HuH-7 (cell line): ENCODE results near the gene NPTX1.

ENCODE experiments used
- DNase-seq: peaks from one replicate; pipeline ENCODE4 v3.0.0; 2011; ENCODE audit warnings: low spot score

Gene NPTX1

DNA sequence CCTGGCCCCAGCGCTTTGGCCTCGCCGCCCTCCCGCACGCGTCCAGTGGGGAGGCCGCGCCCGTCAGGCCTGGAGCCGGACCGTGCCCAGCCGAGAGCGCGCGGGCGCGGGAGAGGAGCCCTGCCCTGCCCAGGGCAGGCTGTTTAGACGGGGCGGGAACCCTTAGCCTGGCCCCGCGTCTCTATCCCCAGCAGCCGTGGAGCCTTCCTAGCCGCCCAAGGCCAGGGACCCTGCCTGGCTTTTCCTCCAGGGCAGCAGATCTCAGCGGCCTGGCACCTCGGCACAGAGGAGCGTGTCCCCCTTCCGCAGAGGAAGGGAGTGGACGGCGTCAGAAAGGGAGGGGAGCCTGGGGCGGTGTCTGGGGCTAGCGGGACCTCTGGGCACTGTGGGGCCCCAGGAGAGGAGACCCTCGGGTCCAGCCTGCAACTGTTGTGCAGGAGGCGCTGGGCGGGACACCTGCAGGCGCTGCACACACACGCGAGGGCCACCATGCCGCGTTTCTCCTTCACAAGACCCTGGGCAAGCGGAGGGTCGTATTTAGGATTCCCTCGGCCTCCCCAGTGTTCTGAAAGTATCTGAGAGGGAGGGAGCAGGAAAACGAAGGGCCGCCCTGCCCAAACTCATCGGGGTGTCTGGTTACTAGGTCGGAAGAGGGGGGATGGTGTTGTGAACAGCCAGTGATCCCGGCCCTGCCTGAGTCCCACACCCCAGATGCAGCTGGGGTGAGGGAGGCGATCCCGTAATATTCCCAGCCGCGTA is 2.3 kb upstream of the NPTX1 start:
- no peak for DNase-seq

DNA sequence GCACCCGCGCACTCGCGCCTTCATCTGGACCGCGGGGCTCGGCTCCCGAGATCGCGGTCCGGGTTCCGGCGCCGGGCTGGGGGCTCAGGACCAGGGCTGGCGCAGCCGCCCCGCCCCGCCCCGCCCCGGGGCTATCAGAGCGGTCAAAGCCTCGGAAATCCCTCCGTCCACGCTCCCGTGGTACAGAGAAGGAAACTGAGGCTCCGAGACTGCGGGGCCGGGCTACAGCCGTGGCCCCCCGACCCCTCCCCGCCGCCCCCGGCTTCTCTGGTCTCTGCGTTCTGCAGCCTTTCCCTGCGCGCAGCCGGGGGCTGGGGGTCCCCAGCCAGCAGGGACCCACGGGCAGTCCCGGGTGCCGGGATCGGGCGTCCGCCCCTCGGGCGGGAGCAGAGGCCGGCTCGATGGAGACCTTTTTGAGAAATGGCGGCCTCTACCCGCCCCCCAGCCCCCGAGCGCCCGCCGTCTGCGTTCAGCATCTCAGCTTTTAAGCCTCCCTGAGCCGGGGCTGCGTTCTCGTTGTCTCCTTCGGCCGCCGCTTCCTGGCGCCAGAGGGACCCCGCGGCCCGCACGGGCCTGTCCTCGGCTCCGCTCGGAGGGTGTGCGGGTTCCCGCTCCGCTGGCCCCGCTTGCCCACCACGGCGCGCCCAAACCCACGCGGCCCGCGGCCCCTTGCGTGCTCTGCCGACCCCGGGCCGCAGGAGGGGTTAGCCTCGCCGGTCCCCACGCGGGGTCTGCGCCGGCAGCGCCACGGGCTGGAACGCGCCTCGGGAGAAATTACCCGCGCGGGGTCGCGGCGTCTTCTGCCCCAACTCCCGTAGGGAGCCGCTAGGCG is 1.5 kb upstream of the NPTX1 start:
- peak; percentile 88 for DNase-seq

DNA sequence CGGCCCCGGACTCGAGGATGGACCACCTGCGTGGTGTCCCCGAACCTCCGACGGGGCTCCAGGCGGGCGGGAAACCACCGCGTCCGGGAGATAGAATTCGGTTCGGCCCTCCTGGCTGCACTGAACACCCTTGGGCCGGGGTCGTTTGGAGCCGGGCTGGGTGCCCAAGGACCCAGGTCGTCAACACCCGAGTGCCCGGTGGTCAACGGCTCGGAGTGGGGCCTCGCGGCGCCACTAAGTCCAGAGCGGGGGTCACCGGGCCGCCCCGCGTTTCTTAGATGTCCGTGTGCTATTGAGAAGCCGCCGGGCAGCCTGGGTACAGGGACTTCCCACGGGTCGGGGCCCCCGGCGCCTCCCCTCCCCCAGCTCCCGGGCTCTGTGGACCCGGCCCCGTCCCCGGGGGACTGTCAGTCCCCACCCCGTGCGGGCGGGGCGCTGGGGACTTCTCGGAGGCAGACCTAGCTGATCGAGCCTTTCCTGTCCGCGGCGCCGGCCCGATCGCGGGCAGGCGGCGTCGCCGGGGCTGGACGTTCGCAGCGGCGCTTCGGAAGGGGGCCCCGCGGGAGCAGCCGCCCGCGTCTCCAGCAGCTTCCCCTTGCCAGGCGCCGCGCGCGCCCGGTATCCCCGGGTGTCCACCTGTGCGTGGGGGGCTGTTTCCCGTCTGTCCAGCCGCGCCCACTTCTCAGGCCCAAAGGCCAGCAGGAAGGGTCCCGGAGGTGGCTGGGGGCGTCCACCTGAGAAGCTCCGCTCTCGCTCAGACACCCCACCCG is 655 bp upstream of the NPTX1 start:
- no peak for DNase-seq

DNA sequence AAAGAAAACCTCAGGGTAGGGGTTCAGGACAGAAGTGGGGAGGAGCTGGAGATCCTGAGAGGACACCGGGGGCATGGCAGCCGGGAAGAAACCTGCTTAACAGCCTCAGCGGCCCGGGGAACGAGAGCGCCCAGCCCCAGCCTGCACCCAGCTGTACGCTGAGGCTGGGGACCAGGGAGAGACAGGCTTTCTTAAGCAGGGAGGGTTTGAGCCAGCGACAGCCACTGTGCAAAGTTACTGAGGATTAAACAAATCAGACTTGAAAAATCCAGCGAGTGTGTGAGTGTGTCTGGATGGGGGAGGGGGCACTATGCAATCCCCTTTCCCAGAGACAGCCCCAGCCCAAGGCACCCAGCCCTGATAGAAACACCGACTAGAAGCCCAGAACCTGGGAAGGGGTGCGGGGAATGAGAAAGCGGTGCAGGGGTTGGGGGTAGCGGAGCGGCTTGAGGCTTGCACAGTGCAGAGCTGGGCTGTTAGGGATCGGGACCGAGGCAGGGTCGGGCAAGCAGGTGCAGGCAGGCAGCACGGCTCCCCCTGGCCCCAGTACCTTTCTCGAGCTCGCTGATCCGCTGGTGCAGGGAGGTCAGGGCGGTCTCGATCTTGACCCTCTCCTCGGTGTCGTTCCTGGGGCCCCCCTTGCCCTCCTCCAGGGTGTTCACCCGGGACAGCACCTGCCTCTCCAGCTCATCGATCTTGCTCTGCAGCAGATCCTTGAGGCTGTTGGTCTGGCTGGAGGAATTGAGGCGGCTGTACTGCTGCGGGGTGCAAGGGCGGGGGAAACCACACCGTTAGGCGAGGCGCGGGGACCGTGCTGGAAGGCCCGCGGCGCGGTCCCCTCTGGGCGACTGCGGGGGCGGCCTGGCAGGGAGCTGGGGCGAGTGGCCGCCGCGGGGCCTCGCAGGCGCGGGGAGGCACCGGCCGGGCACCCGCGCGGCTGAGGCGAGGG is 1.2 kb downstream of the NPTX1 start:
- DNase-seq, result no peak

DNA sequence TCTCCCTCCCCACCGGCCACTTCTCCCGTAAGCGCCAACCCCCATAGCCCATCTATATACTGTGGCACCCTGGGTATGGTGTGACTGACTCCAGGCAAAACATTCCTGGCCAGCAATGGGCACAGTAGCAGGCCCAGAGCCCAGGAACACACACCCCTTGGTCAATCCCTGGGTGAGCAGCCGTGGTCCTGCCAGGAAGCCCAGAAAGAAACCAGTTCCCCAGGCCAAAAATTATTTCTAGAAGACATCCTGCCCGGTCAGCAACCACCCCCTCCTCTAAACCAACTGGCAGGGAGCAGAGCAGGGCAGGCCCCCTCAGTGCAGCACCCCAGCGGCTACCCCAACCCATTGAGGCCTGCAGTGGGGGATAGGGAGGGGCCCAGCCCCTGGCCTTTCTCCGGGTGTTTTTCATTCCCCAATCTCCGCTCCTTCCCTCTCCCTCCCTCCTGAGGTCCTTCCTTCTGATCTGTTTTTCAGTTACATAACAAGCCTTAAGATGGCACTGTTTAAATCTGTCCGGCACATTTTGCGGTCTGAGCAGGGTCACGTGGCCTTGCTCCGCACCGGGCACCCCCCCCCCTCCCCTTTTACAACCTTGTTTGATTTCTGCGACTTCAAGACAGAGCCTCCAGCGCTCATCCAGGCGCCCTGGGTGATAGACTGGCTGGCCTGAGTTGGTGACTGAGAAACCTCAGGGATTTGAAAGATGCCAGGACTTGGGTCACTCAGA is 2.0 kb downstream of the NPTX1 start:
- no peak for DNase-seq

DNA sequence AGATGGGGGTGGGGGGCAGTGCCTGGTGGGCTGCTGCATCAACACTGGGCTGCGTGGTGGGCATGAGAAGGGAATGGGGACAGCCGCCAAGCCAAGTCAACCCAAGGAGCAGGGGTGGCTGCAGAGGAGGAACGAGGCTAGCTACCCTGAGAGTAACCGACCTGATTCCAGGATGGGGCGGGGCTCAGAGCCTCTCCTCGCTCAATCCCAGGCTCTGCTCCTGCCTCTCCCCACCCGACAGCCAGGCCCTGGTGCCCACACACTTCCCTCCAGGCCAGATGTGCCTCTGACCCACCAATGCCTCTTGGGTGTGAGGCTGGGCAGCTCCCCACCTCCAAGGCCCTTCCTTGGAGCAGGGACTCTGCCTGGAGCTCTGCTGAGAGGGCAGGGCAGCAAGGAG is 2.7 kb downstream of the NPTX1 start:
- DNase-seq, result no peak

DNA sequence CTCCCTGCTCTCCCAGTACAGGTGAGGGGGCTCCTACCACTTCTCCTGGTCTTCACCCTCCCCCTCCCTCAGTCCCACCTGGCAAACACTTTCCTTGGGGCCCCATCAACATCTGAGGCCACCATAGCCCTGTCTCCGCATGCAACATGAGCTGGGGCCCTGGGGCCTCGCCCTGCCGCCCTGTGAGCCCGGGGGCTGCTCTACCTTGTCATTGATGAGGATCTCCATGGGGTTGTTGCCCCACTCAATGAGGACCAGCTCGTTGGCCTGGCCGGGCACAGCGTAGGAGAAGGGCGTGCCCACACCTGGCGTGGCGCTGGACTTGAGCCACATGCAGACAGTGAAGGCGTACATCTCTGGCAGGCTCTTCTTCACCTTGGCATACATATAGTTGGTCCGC is 3.4 kb downstream of the NPTX1 start:
- no peak for DNase-seq

DNA sequence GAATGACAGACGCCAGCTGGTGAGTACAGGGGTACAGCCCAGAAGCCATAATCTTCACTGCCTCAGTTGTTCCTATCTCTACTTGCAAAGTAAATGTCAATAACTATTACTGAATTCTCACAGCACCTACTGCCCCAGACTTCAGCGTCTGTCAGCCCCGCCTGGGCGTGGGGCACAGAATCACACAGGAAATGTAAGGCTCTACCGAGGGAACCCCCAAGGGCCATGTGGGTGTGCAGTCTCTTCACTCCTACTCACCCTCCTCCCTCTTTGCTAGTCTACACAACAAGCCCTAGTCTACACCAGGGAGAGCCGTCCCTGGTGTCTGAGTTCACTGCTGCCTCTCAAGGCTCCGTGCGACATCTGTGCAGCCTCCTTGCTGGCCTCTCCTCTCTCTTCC is 4.5 kb downstream of the NPTX1 start:
- DNase-seq, result no peak

DNA sequence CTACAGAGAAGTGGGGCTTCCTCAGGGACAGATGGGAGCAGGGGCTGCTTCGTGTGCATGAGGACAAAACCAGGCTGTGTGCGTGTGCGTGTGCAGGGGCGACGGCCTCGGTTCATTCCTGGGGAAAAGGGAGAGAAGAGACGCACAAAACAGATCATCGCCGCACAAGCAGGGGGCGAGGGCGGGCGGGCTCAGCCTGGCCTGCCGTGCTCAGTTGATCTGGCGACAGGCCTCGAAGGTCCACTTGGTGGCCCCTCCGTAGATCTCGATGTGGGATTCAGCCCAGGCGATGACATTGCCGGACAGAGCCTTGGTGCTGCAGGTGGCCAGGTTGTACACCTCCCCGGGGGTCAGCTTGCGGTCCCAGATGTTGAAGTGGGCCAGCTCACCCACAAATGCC is 5.8 kb downstream of the NPTX1 start:
- DNase-seq, result no peak

DNA sequence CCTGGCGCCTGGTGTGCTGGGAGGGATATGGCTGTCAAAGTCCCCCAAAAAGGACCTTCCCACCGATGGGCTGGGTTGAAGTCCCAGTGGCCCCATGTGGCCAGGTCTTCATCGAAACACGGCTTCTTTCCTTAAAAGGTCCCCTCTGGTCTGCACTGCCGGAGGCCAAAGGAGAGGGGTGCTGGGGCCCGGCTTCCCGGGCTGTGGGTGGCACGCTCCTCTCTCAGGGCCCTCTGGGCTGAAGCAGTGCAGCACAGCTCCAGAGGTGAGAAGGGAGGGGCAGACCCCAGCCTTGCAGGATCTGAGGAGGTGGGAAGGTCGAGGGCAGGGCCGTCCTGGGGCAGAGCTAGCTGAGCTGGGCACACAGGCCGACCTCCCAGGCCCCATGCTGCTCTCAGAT is 6.7 kb downstream of the NPTX1 start:
- no peak for DNase-seq

DNA sequence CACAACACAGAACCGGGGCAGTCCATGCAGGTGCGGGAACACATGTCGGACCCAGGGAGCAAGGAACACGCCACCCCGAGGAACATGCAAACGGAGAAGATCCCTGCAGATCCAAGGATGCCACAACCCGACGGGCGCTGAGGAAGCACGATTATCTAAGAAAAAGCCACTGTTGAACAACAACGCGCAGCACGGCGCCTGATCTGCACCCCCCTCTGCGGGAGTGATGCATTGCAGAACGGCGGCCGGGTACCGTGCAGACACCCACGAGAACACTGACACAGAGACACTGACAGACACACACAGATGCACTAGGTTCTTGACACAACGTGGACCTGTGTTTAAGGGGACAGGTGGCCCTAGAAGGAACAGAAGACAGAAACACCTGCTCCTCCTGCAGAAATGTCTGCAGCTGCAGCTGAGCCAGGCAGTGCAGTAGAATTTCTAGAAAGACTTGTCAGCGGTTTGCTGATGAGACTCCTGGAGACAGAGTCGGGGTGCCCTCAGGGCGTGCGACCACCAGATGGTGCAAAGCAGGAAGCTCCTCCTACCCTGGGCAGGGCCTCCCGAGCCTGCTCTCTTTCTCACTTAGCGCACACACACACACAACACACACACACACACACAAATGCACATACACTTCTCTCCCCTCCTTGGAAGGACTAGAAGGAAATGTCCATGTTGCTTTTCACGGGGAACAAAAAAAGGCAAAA is 7.5 kb downstream of the NPTX1 start:
- no peak for DNase-seq

DNA sequence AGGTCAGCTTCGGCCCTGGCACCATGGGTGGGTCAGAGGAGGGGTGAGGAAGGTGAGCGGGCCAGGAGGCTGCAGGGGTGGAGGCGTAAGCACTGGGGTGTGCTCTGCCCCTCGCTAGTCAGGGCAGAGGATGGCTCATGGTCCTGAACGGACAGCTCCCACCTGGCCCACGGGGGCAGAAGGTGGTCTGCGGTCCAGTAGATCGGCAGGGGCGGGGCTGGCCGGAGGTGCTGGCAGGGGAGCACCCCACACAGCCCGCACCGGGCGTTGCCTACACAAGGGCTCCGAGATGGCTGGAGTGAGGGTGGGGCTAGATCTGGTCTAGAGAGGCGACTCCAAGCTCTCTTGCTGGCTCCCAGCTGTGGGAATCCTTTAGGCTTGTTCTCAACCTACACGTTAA is 8.2 kb downstream of the NPTX1 start:
- DNase-seq, result no peak

DNA sequence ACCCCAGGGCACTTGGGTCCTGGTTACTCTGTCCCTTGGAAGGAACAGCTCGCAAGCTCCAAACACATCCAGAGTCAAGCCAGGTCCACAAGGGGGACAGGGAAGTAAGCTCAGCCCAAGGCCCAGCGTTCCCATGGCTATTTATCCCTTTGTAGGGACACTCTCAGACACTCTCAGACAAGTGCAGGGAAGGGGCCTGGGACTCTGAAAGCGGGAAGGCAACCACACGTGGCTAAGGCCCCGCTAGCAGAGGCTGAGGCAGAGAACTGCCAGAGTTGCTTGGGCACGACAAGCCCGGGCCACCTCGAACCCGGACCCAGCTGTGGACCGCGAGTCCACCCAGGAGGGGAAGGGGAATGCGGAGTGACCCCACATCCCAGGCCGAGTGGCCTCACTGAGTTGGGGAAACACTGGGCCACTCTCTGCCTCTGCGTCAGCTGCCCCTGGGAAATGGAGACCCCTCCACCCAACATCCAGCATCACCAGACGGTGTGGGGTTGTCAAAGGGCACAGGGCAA is 10.2 kb downstream of the NPTX1 start:
- no peak for DNase-seq

DNA sequence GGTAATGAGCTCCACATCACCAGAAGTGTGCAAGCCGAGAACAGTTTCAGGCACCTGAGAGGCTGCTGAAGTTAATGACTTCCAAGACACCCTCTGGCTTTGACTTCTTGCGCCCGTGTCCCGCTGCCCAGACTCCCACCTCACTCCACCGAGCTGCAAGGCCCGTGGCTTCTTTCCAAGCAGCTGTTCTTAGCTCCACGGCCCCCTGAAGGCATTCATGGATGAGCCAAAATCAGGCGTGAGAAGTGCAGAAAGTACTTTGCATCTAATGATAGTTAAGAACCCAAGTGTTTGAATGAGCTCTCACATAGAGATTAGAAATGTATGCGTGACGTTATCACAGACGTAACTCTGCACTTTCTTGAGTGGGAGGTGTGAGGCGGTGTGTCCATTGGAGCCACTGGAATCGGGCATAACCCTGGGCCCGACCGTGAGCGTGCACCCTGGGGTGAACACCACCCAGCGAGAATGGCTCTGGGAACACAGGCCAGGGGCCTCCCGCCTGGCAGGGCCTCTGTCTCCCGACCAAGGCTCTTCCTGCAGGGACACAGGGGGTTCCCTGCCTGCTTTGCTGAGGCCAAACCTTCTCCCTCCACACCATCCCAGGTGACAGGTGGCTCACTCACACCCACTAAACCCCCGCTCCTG is 11.0 kb downstream of the NPTX1 start:
- DNase-seq, result no peak

DNA sequence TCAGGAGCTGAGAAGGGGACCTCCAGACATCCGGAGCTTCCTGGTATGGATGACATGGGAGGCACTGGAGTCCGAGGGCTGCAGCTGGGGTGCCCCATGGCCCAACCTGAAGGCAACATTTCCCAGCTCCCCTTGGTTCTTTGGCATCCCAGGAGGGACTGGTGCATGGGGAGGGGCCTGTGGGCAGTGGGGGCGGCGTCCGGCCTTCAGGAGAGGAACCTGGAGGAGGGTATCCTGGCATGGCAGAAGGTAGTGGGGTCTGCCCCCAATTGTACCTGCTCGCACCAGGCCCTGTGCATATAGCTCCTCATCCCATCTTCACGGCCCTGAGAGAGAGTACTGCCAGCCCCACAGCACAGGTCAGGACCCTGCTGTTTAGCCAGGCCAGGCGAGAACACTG is 11.9 kb downstream of the NPTX1 start:
- no peak for DNase-seq

DNA sequence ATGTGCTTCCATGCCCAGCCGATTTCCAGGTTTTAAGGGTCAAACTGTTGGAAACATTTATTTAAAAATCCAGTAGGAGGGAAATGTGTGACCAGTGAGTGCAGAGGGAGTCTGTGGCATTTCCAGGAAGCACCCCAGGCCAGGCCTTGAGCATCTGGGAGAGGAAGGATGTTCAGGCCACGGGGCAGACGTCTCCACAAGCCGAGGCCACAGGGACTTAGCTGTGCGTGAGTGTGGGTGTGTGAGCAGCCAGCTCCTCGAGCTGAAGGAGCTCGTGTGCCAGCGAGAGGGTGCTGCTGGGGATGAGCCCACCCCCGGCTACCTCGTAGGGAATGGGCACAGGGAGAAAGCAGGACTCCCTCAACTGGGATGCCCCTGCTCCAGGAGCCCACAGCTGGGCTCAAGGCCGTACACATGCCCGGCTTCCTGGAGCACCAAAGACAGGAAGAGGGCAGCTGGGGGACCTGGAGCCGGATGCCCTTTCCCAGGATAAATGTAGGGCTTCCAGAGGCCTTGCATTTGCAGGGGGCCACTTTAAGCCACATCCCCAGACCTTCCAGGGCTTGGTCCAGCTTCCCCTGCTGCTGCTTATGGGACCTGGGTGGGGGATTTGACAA is 12.5 kb downstream of the NPTX1 start:
- no peak for DNase-seq

DNA sequence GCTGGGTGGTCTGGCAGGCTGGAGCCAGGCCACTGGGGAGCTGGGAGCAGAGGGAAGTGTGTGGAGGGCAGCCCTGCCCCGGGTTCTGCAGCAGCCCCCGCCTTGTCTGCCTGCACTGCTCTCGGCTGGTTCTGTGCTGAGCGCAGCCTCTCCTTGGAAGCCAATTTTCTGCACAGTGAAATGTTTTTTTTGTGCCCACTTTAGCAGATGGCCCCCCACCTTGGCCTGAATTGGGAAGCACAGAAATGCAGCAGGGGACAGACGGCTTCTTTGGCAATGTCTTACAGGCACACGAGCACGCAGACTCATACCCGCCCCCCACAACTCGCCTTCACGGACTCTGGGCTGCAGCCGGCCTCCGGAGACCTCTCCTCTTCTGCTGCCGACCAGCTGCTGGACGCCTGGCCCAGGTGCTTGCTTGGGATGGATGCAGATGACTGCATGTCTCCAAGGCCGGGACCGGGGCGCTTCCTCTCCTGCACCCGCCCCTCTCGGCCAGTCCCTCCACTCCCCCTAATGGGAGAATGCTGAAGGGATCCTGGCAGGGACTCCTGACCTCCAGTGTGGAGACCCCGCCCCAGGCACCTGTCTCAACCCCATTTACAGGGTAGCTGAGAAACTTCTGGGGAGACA is 14.8 kb downstream of the NPTX1 start:
- DNase-seq, result no peak

DNA sequence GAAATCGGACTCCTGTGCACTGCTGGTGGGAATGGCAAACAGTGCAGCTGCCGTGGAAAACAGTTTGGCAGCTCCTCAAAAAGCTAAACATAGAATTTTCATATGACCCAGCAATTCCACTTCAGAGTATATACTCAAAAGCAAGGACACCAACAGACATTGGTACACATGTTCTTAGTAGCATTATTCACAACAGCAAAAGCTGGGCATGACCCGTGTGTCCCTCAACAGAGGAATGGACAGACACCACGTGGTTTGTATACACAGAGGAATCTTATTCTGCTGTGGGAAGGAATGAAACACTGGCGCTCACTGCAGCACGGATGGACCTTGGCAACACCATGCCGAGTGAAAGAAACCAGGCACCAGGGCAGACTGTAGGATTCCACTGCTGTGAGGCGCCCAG is 16.0 kb downstream of the NPTX1 start:
- DNase-seq, result no peak

DNA sequence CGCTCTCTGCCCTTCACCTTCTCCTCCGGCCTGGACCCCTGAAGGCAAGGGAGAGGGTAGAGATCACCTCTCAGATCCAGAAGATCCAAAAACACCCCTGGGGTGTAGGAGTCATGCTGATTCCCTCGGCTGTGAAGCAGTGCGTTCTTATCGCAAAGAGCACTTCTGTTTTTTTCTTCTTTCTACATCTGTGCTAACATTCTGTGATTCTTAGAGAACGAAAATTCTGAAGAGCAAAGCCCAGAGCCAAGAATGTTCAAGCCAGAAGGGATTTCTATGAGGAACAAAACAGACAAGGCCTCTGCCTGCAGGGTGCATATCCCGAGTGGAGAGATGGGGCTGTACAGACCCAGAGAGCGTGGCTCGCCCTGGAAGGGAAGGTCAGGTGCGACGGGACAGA is 17.2 kb downstream of the NPTX1 start:
- DNase-seq, result no peak
